GM23338 (cell line): ENCODE data around the gene ACSF2.

ENCODE experiments used
- EZH2 ChIP-seq: fragments of 200-600 bp; sonication (generic); IDR thresholded peaks from one replicate; pipeline ENCODE4 v1.8.0; 2017; ENCODE audit warnings: antibody characterized with exemption, mild to moderate bottlenecking, low read depth; ENCODE audit not compliant: unreplicated experiment
- TF ChIP-seq, protein P1 (sequence below), 2 experiments: fragments of 200-600 bp in 1 of 2; sonication (generic) in 1 of 2; conservative IDR thresholded peaks; 2 replicates each; pipeline versions ENCODE4 v1.5.1 to v1.6.1; 2016 to 2017; ENCODE audit warnings: antibody characterized with exemption in 2 of 2, low read depth in 2 of 2, mild to moderate bottlenecking in 2 of 2, moderate library complexity in 1 of 2

- TF ChIP-seq, protein P1, sequence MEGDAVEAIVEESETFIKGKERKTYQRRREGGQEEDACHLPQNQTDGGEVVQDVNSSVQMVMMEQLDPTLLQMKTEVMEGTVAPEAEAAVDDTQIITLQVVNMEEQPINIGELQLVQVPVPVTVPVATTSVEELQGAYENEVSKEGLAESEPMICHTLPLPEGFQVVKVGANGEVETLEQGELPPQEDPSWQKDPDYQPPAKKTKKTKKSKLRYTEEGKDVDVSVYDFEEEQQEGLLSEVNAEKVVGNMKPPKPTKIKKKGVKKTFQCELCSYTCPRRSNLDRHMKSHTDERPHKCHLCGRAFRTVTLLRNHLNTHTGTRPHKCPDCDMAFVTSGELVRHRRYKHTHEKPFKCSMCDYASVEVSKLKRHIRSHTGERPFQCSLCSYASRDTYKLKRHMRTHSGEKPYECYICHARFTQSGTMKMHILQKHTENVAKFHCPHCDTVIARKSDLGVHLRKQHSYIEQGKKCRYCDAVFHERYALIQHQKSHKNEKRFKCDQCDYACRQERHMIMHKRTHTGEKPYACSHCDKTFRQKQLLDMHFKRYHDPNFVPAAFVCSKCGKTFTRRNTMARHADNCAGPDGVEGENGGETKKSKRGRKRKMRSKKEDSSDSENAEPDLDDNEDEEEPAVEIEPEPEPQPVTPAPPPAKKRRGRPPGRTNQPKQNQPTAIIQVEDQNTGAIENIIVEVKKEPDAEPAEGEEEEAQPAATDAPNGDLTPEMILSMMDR (conservative IDR thresholded peaks at IDR 0.05; ENCODE audit: low read depth in 2 of 2): no peak
- no peak for TF ChIP-seq EZH2
These were observed 13.8 kb upstream of the ACSF2 start for GRCh38 chr17:50412188-50412732.
